HL-60/S4 treated with retinoic acid at 250 ng/mL for 4 days and 3 days (cell line): Measurements from ENCODE around the gene CDON.
"Not testable (repeated sequence)": the region's sequence is repeated elsewhere in the genome, so short reads cannot be mapped to it uniquely, and the experiment has no call there.

Source experiments
- in situ Hi-C: fragments of 300-500 bp; cut with MboI; formaldehyde crosslinking; loops from 2 replicates; pipeline ENCODE4 v1.7.0; 2022; ENCODE audit warnings: low sequenced_read_pairs

Gene CDON

GRCh38 chr11:125925804-125926203 lies 136.9 kb downstream of the CDON start:
- in situ Hi-C loops = loop anchor here (10.0 kb wide), 1 partner anchor 259 kb away; no protein-coding TSS in a partner anchor

GRCh38 chr11:125925247-125925740 lies 137.4 kb downstream of the CDON start:
- in situ Hi-C loops = loop anchor here (10.0 kb wide), 1 partner anchor 260 kb away; no protein-coding TSS in a partner anchor

GRCh38 chr11:125924384-125925007 lies 138.2 kb downstream of the CDON start:
- in situ Hi-C loops = loop anchor here (10.0 kb wide), 1 partner anchor 260 kb away; no protein-coding TSS in a partner anchor

GRCh38 chr11:125923633-125924032 lies 139.0 kb downstream of the CDON start:
- in situ Hi-C loops = loop anchor here (10.0 kb wide), 1 partner anchor 261 kb away; no protein-coding TSS in a partner anchor

- in situ Hi-C loops = loop anchor here (10.0 kb wide), 1 partner anchor 262 kb away; no protein-coding TSS in a partner anchor
Observed at GRCh38 chr11:125923012-125923579, 139.6 kb downstream of the CDON start.

GRCh38 chr11:125922156-125922555 lies 140.5 kb downstream of the CDON start:
- in situ Hi-C loops = loop anchor here (10.0 kb wide), 1 partner anchor 263 kb away; no protein-coding TSS in a partner anchor

- in situ Hi-C loops = loop anchor here (10.0 kb wide), 1 partner anchor 264 kb away; no protein-coding TSS in a partner anchor
Observed at GRCh38 chr11:125921042-125921441, 141.6 kb downstream of the CDON start.

GRCh38 chr11:125918140-125918840 lies 144.4 kb downstream of the CDON start:
- in situ Hi-C loops = no loop called here

- in situ Hi-C loops = no loop called here
Observed at GRCh38 chr11:125916683-125917347, 145.9 kb downstream of the CDON start.

- in situ Hi-C loops = not testable (repeated sequence)
Observed at GRCh38 chr11:125914601-125915000, 148.1 kb downstream of the CDON start.

GRCh38 chr11:125910226-125910849 lies 152.3 kb downstream of the CDON start:
- in situ Hi-C loops = no loop called here
